Measurements from ENCODE around the gene FGF19. TPM values are rescaled to one million over a fixed set of nuclear protein-coding genes. Genes with fewer than 3 reads are reported as not detected.

The FGF19 gene
- total RNA-seq, 2 experiments from 2014 or later = not detected

GRCh38 chr11:69671734-69672465 is 31.9 kb downstream of the FGF19 start:
- H3K27me3 Mint-ChIP-seq = no peaks in the 10 kb centered on the region
- DNase-seq = no peak
- no peak overlapping the region for H3K4me3 Mint-ChIP-seq
- ChIA-PET POLR2A (no interaction called here), CTCF (interaction anchor here (0.6 to 2.4 kb wide), 6 partner anchors 11 to 589 kb away, joined by 3 to 11 read pairs (median 8); no protein-coding TSS in a partner anchor)
- peaks cover 25% of the 10 kb centered on the region for H3K36me3 Mint-ChIP-seq
- H3K4me1 Mint-ChIP-seq (ENCODE audit: low read depth) = peaks cover 27% of the 10 kb centered on the region
- H3K27ac Mint-ChIP-seq = no peak overlapping the region
- H3K9me3 Mint-ChIP-seq = no peaks in the 10 kb centered on the region
- intact Hi-C loops (cut with micrococcal nuclease) = no loop called here

DNA sequence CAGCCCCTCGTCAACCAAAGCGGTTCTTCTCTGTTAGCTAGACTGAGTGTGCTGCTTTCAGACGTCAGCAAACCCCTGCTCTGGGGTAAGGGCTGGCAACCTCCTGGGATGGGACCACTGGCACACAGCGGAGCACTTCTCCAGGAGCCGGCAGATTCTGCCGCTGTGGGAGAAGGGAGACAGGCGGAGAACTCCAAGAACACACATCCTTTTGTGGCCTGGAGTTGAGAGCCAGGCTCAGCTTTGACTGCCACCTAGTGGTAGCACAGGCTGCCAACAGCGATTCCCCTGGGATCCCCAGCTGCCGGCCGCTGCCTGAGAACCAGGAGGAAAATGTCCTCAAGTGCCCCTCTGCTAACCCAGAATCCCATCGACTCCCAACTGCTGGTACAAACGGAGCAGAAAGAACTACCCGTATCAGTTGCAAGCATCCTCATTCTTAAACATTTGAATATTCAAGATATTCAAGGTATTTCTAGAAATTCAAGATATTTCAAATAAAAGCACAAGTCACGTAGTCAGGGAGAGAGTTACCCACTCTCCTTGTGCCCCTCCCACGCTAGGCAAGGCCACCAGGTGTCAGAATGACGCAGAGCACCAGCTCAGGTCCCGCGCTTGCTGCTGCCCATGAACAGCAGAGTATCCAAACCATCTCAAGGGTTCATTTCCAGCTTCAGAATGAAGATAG is 33.5 kb downstream of the FGF19 start:
- CTCF ChIA-PET = interaction anchor here (0.6 to 3.3 kb wide), 20 partner anchors 9 to 629 kb away, joined by 3 to 12 read pairs (median 6); partner anchors contain the start of gene MYEOV
- POLR2A ChIA-PET = no interaction called here
- Mint-ChIP-seq H3K4me1 (ENCODE audit: low read depth) (peaks cover 24% of the 10 kb centered on the region), H3K27ac (peak overlapping the region; percentile 16), H3K27me3 (no peaks in the 10 kb centered on the region), H3K9me3 (no peaks in the 10 kb centered on the region), H3K4me3 (no peak overlapping the region), H3K36me3 (peaks cover 25% of the 10 kb centered on the region)
- intact Hi-C loops (cut with micrococcal nuclease) = no loop called here
- DNase-seq = peak; percentile 70

- H3K4me3 Mint-ChIP-seq = no peak overlapping the region
- no peak for DNase-seq
- no peak overlapping the region for H3K27ac Mint-ChIP-seq
- no peaks in the 10 kb centered on the region for H3K27me3 Mint-ChIP-seq
- H3K9me3 Mint-ChIP-seq = no peaks in the 10 kb centered on the region
- peaks cover 25% of the 10 kb centered on the region for H3K36me3 Mint-ChIP-seq
- H3K4me1 Mint-ChIP-seq (ENCODE audit: low read depth) = peaks cover 21% of the 10 kb centered on the region
- ChIA-PET CTCF (interaction anchor here (0.7 to 3.3 kb wide), 10 partner anchors 8 to 568 kb away, joined by 3 to 12 read pairs (median 6); partner anchors contain the start of gene MYEOV), POLR2A (no interaction called here)
- intact Hi-C loops (cut with micrococcal nuclease) = no loop called here
Observed at GRCh38 chr11:69669486-69669885, 34.3 kb downstream of the FGF19 start.

- POLR2A ChIA-PET = no interaction called here
- H3K27me3 Mint-ChIP-seq = no peaks in the 10 kb centered on the region
- H3K4me3 Mint-ChIP-seq = no peak overlapping the region
- CTCF ChIA-PET = interaction anchor here (1.4 to 3.3 kb wide), 2 partner anchors 374 to 566 kb away, joined by 4 to 12 read pairs; partner anchors contain the start of gene MYEOV
- H3K9me3 Mint-ChIP-seq = no peaks in the 10 kb centered on the region
- no peak for DNase-seq
- H3K4me1 Mint-ChIP-seq (ENCODE audit: low read depth) = peaks cover 11% of the 10 kb centered on the region
- H3K27ac Mint-ChIP-seq = no peak overlapping the region
- H3K36me3 Mint-ChIP-seq = peaks cover 31% of the 10 kb centered on the region
- intact Hi-C loops (cut with micrococcal nuclease) = no loop called here
Observed at GRCh38 chr11:69667619-69668604, 35.9 kb downstream of the FGF19 start.

DNA sequence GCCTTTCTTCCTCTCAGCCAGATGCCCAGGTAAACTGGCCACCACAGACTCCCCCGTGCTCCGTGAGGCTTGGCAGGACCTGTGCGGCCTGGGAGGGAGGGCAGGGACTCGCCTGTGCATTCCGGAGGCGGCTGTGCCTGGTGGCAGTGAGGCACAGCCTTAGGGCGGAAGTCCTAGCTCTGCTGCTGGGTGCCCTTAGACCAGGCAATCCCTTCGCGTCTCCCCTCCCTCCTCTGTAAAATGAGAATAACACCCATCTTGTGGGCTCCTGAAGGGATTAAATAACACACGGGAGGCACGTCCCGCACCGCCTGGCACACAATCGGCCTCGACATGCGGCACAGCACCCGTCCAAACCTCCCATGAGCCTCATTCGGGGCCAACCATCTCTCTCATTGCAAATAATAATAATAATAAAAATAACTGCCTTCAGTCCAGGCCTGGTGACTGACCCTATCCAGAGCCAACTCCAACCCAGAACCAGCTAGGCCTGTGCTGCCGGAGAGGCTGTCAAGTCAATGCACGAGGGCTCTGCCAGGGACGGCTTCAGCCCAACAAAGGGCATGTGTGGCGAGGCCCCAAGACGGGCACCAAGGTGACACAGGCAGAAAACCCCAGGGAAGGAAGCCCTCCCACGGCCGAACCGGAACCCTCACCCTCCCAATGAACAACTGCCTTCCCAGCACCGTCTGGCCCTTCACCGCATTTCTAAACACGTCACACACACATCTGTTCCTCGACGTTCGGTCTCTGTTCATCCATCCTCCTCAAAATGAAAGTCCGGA is 36.9 kb downstream of the FGF19 start:
- DNase-seq = no peak
- Mint-ChIP-seq H3K27ac (no peak overlapping the region), H3K4me3 (no peak overlapping the region), H3K4me1 (ENCODE audit: low read depth) (peaks cover 7% of the 10 kb centered on the region), H3K27me3 (no peaks in the 10 kb centered on the region), H3K36me3 (peaks cover 29% of the 10 kb centered on the region), H3K9me3 (no peaks in the 10 kb centered on the region)
- ChIA-PET CTCF (no interaction called here), POLR2A (no interaction called here)
- intact Hi-C loops (cut with micrococcal nuclease) = no loop called here

GRCh38 chr11:69666261-69666660 is 37.6 kb downstream of the FGF19 start:
- peaks cover 24% of the 10 kb centered on the region for H3K36me3 Mint-ChIP-seq
- CTCF ChIA-PET = no interaction called here
- no peak for DNase-seq

DNA sequence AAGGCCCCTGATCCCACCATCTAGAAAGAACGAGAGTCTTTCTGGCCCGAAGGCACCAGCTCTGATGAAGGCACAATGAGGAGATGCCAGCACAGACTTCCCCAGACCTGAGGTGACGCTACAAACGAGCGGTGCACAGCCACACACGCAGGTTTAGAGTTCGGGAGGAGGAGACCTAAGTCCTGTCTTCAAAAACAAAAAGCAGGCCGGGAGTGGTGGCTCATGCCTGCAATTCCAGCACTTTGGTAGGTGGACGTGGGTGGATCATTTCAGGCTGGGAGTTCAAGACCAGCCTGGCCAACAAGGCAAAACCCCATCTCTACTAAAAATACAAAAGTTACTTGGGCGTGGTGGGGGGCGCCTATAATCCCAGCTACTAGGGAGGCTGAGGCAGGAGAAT is 38.2 kb downstream of the FGF19 start:
- ChIA-PET CTCF (no interaction called here), POLR2A (no interaction called here)
- Mint-ChIP-seq H3K9me3 (no peaks in the 10 kb centered on the region), H3K4me3 (no peak overlapping the region), H3K36me3 (peaks cover 23% of the 10 kb centered on the region), H3K27ac (no peak overlapping the region), H3K4me1 (ENCODE audit: low read depth) (peaks cover 7% of the 10 kb centered on the region), H3K27me3 (no peaks in the 10 kb centered on the region)
- no peak for DNase-seq
- intact Hi-C loops (cut with micrococcal nuclease) = no loop called here

More at GRCh38 chr11:69666261-69666660, 37.6 kb downstream of the FGF19 start:
- POLR2A ChIA-PET = no interaction called here
- H3K9me3 Mint-ChIP-seq = no peaks in the 10 kb centered on the region
- no peaks in the 10 kb centered on the region for H3K27me3 Mint-ChIP-seq
- H3K4me3 Mint-ChIP-seq = no peak overlapping the region
- intact Hi-C loops (cut with micrococcal nuclease) = no loop called here
- H3K4me1 Mint-ChIP-seq (ENCODE audit: low read depth) = peaks cover 7% of the 10 kb centered on the region
- no peak overlapping the region for H3K27ac Mint-ChIP-seq

DNA sequence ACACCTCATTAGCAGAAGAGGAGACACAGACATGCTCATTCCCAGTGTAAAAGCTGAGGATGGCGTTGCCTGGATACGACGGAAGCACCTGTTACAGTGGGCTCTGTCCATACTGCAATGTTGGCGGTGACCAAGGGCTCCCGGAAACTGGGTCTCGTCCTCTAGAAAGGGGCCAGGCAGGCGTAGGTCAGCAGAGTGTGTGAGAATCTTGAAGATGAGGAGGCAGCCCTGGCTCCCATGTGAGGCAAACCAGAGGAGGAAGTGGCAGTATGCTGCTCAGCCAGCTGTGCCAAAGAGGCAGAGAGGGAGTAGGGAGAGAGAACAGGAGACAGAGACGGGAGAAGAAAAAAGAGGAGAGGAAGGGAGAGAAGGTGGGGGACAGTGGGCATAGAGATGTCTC is 38.9 kb downstream of the FGF19 start:
- CTCF ChIA-PET = no interaction called here
- H3K27me3 Mint-ChIP-seq = no peaks in the 10 kb centered on the region
- intact Hi-C loops (cut with micrococcal nuclease) = no loop called here
- peaks cover under 1% of the 10 kb centered on the region for H3K4me1 Mint-ChIP-seq (ENCODE audit: low read depth)
- H3K4me3 Mint-ChIP-seq = no peak overlapping the region
- peaks cover 18% of the 10 kb centered on the region for H3K36me3 Mint-ChIP-seq
- POLR2A ChIA-PET = no interaction called here
- DNase-seq = no peak
- no peak overlapping the region for H3K27ac Mint-ChIP-seq
- H3K9me3 Mint-ChIP-seq = no peaks in the 10 kb centered on the region

DNA sequence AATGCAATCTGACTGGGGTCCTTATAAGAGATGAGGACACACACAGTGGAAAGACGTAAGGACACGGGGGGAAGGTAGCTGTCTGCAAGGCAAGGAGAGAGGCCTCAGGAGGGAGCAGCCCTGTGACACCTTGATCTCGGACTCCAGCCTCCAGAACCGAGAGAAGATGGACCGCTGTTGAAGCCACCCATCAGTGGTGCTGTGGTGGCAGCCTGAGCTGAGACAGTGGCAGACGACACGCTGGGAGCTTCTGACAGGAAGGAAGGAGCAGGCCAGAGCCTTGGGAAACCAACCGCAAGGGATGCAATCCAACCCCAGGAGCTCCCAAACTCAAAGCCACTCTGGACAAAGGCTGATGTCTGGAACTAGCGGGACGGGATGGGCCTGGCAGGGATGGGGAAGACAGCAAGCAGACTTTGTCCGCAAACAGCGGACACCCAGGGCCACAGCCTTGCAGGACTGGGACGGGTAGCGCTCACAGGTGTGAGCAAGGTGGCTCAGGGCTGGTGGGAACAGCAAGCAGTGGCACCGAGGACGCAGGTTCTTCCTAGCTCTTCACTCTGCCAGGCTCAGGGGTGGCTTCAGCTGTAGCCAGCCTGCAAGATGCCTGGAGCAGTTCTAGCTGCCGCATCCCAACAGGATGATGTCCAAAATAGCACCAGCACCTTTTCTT is 39.6 kb downstream of the FGF19 start:
- ChIA-PET POLR2A (no interaction called here), CTCF (no interaction called here)
- Mint-ChIP-seq H3K4me3 (no peak overlapping the region), H3K36me3 (peaks cover 17% of the 10 kb centered on the region), H3K27me3 (no peaks in the 10 kb centered on the region), H3K4me1 (ENCODE audit: low read depth) (no peaks in the 10 kb centered on the region), H3K27ac (no peak overlapping the region), H3K9me3 (no peaks in the 10 kb centered on the region)
- intact Hi-C loops (cut with micrococcal nuclease) = no loop called here
- DNase-seq = no peak

GRCh38 chr11:69663326-69663725 is 40.5 kb downstream of the FGF19 start:
- Mint-ChIP-seq H3K4me1 (ENCODE audit: low read depth) (no peaks in the 10 kb centered on the region), H3K4me3 (no peak overlapping the region)
- POLR2A ChIA-PET = no interaction called here

DNA sequence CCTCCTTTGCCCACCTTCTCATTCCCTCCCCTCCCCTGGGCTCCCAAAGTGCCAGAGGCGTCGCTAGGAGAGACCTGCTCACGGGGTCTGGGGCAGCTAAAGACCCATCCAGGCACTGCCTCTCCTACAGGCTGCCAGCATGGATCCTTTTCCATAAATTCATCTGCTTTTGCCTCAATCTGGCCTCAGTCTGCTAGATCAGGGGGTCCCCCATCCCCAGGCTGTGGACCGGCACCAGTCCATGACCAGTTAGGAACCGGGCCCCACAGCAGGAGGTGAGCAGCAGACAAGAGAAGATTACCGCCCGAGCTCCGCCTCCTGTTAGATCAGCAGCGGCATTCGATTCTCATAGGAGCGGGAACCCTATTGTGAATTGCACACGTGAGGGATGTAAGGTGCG is 41.0 kb downstream of the FGF19 start:
- intact Hi-C loops (cut with micrococcal nuclease) = no loop called here
- H3K4me3 Mint-ChIP-seq = no peak overlapping the region
- no peaks in the 10 kb centered on the region for H3K4me1 Mint-ChIP-seq (ENCODE audit: low read depth)
- no peak overlapping the region for H3K27ac Mint-ChIP-seq
- no peaks in the 10 kb centered on the region for H3K27me3 Mint-ChIP-seq
- no peaks in the 10 kb centered on the region for H3K9me3 Mint-ChIP-seq
- no peak for DNase-seq
- H3K36me3 Mint-ChIP-seq = peaks cover 11% of the 10 kb centered on the region
- ChIA-PET CTCF (interaction anchor here (1.3 kb wide), 1 partner anchor 370 kb away, joined by 3 read pairs; no protein-coding TSS in a partner anchor), POLR2A (no interaction called here)

More at GRCh38 chr11:69663326-69663725, 40.5 kb downstream of the FGF19 start:
- CTCF ChIA-PET = no interaction called here
- Mint-ChIP-seq H3K27ac (no peak overlapping the region), H3K27me3 (no peaks in the 10 kb centered on the region), H3K36me3 (peaks cover 15% of the 10 kb centered on the region), H3K9me3 (no peaks in the 10 kb centered on the region)
- no peak for DNase-seq
- intact Hi-C loops (cut with micrococcal nuclease) = no loop called here
